ENCODE results near the gene LRRFIP2. TPM values are rescaled to one million over a fixed set of nuclear protein-coding genes. Genes with fewer than 3 reads are reported as not detected.
A peak's percentile ranks its signal among the peaks of the same experiment; 100 is the strongest.
"Not testable (repeated sequence)": the region's sequence is repeated elsewhere in the genome, so short reads cannot be mapped to it uniquely, and the experiment has no call there.

The LRRFIP2 gene
- total RNA-seq, 3 donors from 2014 or later: 24.8 to 40.8 (median 26.6) TPM

DNA sequence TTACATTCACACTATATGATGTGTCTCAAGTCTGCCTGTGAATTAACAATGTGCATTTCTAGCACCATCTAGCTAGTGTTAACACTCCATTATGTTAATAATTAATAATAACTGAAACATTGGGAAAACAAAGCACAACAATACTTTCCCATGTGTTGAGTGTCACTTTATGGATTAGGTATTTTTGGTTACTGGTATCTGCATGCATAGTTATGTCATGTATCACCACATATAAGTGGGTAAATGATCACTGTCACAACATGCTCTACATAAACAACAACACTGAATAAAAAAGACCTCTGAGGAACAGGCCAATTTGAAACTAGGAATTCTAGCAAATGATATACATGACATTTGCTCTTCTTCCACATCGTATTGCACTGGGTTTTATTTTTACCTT lies 106.4 kb downstream of the LRRFIP2 start:
- Mint-ChIP-seq H3K4me3 (no peak overlapping the region), H3K36me3 (ENCODE audit: insufficient read depth) (peaks cover 36% of the 10 kb centered on the region), H3K9me3 (no peaks in the 10 kb centered on the region), H3K27me3 (ENCODE audit: low read depth) (no peaks in the 10 kb centered on the region), H3K4me1 (ENCODE audit: low read depth) (peaks cover 4% of the 10 kb centered on the region)
- DNase-seq (no peak), ATAC-seq (no peak)

DNA sequence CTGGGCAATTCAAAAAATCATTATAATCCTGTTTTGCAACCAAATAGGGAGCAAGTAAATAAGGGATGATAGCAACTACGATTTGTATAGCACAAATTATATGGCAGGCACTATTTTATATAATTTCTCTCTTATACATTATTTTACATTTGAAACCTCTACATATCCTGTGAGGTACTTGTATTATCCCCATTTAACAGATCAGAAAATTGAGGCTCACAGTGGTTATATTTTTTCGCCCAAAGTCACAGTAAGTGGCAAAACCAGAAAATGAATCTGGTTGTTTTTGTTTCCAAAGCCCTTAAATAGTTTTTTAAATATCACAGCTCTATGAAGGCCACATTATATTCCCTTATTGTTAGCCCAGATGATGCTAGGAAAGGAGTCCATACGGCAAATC lies 106.8 kb downstream of the LRRFIP2 start:
- Mint-ChIP-seq H3K9me3 (no peaks in the 10 kb centered on the region), H3K36me3 (ENCODE audit: insufficient read depth) (peaks cover 36% of the 10 kb centered on the region), H3K4me1 (ENCODE audit: low read depth) (peaks cover 1% of the 10 kb centered on the region), H3K4me3 (no peak overlapping the region), H3K27me3 (ENCODE audit: low read depth) (no peaks in the 10 kb centered on the region)
- no peak for DNase-seq
- no peak for ATAC-seq

DNA sequence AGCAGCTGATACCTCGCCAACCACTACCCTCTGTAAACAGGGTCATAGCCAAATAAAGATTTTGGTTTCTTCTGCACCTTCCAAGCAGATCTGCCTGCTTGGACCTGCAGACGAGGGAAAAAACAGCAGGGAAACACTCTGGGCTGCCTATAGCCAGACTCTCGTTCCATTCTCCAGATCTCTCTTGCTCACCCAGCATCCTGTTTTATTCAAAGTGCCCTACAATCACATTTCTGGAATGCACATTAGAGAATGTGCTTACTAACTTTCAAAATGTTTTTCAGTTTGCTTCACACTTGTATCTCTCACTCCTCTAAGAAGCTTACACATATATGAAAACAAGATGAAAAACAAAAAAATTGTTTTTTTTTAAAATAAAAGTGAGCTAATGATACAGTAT lies 109.6 kb downstream of the LRRFIP2 start:
- Mint-ChIP-seq H3K36me3 (ENCODE audit: insufficient read depth) (peaks cover 41% of the 10 kb centered on the region), H3K9me3 (no peaks in the 10 kb centered on the region)
- DNase-seq: no peak

DNA sequence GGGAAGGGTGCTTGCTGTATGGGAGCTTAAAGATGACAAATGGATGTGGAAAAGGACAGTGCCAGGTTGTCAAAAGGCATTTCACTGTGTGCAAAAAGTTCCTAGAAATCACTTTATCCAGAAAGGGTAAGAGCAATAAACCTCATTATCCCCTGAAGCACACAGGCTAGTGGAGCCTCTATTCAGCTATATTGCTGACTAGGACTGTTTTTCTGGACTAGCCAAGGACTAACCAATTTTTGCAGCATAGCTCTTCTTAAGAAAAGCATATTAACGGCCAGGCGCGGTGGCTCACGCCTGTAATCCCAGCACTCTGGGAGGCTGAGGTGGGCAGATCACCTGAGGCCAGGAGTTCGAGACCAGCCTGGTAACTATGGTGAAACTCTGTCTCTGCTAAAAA lies 116.3 kb downstream of the LRRFIP2 start:
- no peaks in the 10 kb centered on the region for H3K9me3 Mint-ChIP-seq
- no peak for ATAC-seq
- no peak overlapping the region for H3K4me3 Mint-ChIP-seq
- H3K27me3 Mint-ChIP-seq (ENCODE audit: low read depth): no peaks in the 10 kb centered on the region
- no peak for DNase-seq
- peaks cover 42% of the 10 kb centered on the region for H3K36me3 Mint-ChIP-seq (ENCODE audit: insufficient read depth)
- peaks cover 11% of the 10 kb centered on the region for H3K4me1 Mint-ChIP-seq (ENCODE audit: low read depth)

More for the DNA sequence above, 109.6 kb downstream of the LRRFIP2 start:
- Mint-ChIP-seq H3K4me3 (no peak overlapping the region), H3K4me1 (ENCODE audit: low read depth) (no peaks in the 10 kb centered on the region), H3K27me3 (ENCODE audit: low read depth) (no peaks in the 10 kb centered on the region)
- ATAC-seq: no peak

DNA sequence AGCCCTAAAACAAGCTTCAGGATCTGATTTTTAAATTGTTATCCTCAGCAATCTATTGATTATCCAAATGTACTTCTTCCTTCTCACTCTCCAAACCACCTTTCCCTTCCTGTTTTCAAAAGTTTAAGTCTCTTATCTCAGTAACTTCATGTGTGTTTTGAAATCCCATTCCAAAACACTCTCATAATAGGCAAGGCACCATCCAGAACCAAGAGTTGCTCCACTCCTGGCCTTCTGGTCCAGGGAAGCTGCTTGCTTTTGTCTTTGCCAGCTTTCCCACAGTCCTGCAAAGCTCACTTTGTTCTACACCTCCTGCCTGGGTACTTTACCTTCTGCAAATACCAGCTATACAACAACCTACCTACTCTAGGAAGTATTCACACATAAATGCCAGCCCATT lies 117.6 kb downstream of the LRRFIP2 start:
- Mint-ChIP-seq H3K4me3 (no peak overlapping the region), H3K9me3 (no peaks in the 10 kb centered on the region), H3K27me3 (ENCODE audit: low read depth) (no peaks in the 10 kb centered on the region), H3K36me3 (ENCODE audit: insufficient read depth) (peaks cover 37% of the 10 kb centered on the region), H3K4me1 (ENCODE audit: low read depth) (peaks cover 11% of the 10 kb centered on the region)
- DNase-seq: no peak
- no peak for ATAC-seq

DNA sequence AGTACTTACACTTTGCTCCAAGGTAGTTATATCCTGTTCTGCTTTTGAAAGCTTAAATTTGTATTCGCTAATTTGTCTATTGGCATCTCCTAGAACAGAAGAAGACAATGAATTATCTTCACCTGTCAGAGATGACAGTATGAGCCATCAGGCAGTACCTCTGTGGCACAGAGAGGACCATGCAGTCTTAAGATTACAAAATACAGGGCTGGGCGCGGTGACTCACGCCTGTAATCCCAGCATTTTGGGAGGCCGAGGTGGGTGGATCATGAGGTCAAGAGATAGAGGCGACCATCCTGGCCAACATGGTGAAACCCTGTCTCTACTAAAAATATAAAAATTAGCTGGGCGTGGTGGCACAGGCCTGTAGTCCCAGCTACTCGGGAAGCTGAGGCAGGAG lies 119.3 kb downstream of the LRRFIP2 start:
- H3K9me3 Mint-ChIP-seq; H3K27me3 Mint-ChIP-seq (ENCODE audit: low read depth); H3K4me3 Mint-ChIP-seq; ATAC-seq; DNase-seq: not testable (repeated sequence)
- Mint-ChIP-seq H3K4me1 (ENCODE audit: low read depth) (peaks cover 11% of the 10 kb centered on the region), H3K36me3 (ENCODE audit: insufficient read depth) (peaks cover 32% of the 10 kb centered on the region)

DNA sequence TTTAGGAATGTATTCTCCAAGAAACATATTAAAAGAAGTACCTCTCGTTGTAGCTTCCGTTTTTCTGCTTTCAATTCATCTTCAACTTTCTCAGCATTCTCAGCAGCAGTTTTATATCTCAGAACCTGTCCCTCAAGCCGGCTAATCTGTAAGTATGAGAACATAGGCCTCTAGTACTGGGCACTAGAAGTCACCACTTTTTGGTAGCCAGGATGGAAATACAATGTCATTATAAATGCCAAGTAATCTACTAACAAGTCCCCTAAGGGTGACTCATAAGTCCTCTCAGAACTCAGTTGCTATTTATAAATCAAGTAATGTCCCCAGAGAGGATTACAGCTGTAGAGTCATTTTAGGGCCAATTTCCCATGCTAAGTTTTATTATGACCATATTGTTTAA lies 120.0 kb downstream of the LRRFIP2 start:
- H3K4me1 Mint-ChIP-seq (ENCODE audit: low read depth): peaks cover 11% of the 10 kb centered on the region
- DNase-seq (no peak), ATAC-seq (peak; percentile 65 to 83)
- H3K27me3 Mint-ChIP-seq (ENCODE audit: low read depth): no peaks in the 10 kb centered on the region
- H3K4me3 Mint-ChIP-seq: no peak overlapping the region
- no peaks in the 10 kb centered on the region for H3K9me3 Mint-ChIP-seq
- peaks cover 34% of the 10 kb centered on the region for H3K36me3 Mint-ChIP-seq (ENCODE audit: insufficient read depth)

DNA sequence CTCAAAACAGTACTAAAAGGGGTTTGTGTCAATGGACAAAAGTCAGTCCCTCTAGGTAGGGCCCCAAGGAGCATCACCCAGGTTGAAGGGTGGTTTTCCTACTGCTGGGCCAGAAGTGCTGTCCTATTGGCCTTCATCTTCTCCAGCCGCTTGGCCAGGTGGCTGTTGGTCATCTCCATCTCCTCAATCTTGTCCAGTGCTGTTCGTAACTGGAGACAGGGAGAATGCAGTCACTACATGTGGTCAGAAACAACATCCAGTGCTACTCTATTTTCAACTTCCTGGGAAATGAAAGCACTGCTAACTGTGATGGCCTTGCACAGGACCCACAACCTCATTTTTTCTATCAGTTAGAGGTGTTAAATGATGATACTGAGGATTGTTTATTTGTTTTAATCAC lies 120.6 kb downstream of the LRRFIP2 start:
- no peak overlapping the region for H3K4me3 Mint-ChIP-seq

DNA sequence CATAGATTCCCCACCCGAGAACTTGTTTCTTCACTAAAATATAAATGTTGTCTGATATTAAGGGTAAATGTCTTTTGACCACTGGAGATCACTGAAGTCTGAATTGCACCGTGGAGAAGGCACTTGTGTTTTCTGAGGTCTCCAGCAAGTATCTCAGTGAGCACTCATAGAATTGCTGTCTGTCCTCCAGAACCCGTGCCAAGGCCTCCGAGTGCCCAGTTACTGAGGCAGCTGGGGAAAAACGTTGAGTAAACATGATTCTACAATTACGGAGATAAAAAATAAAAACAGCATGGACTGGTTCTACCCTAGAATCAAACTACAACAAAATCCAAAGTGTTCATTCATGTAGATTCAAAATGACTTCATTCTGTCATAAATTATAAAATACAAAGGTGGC lies 121.0 kb downstream of the LRRFIP2 start:
- no peak for ATAC-seq
- H3K27me3 Mint-ChIP-seq (ENCODE audit: low read depth): no peaks in the 10 kb centered on the region
- peaks cover 11% of the 10 kb centered on the region for H3K4me1 Mint-ChIP-seq (ENCODE audit: low read depth)
- no peak for DNase-seq
- peaks cover 40% of the 10 kb centered on the region for H3K36me3 Mint-ChIP-seq (ENCODE audit: insufficient read depth)
- no peaks in the 10 kb centered on the region for H3K9me3 Mint-ChIP-seq
- no peak overlapping the region for H3K4me3 Mint-ChIP-seq

More for the DNA sequence above, 120.6 kb downstream of the LRRFIP2 start:
- ATAC-seq (no peak), DNase-seq (no peak)
- Mint-ChIP-seq H3K36me3 (ENCODE audit: insufficient read depth) (peaks cover 39% of the 10 kb centered on the region), H3K4me1 (ENCODE audit: low read depth) (peaks cover 11% of the 10 kb centered on the region), H3K9me3 (no peaks in the 10 kb centered on the region), H3K27me3 (ENCODE audit: low read depth) (no peaks in the 10 kb centered on the region)

DNA sequence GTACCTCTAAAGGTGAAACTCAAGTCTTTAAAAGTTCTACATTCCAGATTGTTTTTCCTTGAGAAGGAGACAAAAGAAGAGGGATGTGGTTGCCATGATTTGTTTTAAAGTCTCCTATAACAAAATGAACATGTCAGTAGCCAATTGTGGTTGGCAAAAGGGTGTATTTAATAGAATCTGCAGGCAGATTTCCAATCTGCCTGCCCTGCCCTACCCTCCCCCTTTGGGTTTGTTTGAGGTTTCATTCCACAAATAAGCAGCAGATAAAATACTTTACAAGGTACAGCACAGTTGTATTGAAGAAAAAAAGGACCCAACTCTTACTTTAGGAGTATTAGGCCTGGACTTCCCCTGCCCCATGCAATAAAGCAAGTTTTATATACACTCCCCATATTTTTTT lies 121.5 kb downstream of the LRRFIP2 start:
- ATAC-seq: no peak
- H3K9me3 Mint-ChIP-seq: no peaks in the 10 kb centered on the region
- H3K4me1 Mint-ChIP-seq (ENCODE audit: low read depth): peaks cover 11% of the 10 kb centered on the region
- no peaks in the 10 kb centered on the region for H3K27me3 Mint-ChIP-seq (ENCODE audit: low read depth)
- DNase-seq: no peak
- no peak overlapping the region for H3K4me3 Mint-ChIP-seq
- H3K36me3 Mint-ChIP-seq (ENCODE audit: insufficient read depth): peaks cover 44% of the 10 kb centered on the region

DNA sequence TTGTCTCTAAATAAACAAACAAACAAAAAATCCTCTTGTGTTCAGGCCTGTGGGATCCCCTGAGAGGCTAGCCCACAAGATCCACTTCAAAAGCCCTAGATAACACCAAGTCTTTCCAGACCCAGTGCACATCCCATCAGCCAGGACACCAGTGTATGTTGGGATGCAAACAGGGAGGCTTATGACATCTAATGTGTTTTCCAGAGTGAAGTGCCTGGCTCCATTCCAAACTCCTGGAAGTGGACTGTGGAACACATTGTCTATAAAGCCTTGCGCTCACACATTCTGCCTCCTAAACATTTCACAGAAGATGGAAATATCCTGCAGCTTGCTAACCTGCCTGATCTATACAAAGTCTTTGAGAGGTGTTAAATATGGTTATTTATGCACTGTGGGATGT lies 124.1 kb downstream of the LRRFIP2 start:
- no peak for DNase-seq
- ATAC-seq: no peak
- H3K36me3 Mint-ChIP-seq (ENCODE audit: insufficient read depth): peaks cover 42% of the 10 kb centered on the region
- no peaks in the 10 kb centered on the region for H3K27me3 Mint-ChIP-seq (ENCODE audit: low read depth)
- no peak overlapping the region for H3K4me3 Mint-ChIP-seq
- H3K9me3 Mint-ChIP-seq: no peaks in the 10 kb centered on the region
- peaks cover 10% of the 10 kb centered on the region for H3K4me1 Mint-ChIP-seq (ENCODE audit: low read depth)

DNA sequence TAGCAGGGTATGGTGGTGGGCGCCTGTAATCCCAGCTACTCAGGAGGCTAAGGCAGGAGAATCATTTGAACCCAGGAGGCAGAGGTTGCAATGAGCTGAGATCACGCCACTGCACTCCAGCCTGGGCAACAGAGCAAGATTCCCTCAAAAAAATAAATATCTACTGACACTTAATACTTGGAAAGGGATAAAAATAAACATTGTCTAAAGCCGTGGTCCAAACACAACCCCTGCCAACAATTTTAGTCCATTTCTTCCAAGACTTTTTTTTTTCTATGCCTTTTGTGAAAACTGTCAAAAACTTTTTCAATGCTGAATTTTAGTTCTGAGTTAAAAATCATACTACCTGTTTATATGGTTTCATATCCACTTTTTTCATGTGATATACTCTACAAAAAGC lies 131.7 kb downstream of the LRRFIP2 start:
- not testable (repeated sequence) for H3K27me3 Mint-ChIP-seq (ENCODE audit: low read depth); H3K4me1 Mint-ChIP-seq (ENCODE audit: low read depth); ATAC-seq; H3K4me3 Mint-ChIP-seq; H3K9me3 Mint-ChIP-seq; DNase-seq
- H3K36me3 Mint-ChIP-seq (ENCODE audit: insufficient read depth): peaks cover 43% of the 10 kb centered on the region

DNA sequence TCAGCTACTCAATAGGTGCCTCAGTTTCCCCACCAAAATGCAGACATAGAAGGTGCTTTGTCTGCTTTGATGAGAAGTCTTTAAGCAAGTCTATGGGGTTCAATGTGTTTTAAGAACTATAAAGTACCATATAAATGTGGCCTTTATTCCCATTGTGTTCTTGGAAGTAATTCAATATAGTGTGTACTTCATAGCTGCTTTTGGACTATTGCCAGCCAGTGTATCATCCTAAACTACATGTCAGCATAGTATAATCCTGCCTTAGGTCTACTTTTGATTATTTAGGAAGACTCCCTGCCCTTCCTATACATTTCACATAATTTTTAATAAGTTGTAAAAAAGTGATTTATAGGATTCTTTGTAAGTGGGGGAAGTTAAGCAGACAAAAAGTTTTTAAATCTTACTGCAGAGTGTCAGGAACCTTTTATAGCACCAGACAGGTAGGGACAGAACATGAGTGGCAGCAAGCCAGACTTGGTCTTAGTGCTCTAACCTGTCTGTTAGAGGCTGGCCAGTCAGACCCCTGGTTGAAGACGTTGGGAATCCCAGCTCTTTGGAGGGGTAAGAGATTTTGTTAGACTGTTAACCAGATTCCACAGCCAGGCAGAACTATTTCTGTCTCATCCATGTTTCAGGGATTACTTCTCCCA lies 132.7 kb downstream of the LRRFIP2 start:
- Mint-ChIP-seq H3K4me1 (ENCODE audit: low read depth) (no peaks in the 10 kb centered on the region), H3K4me3 (no peak overlapping the region), H3K36me3 (ENCODE audit: insufficient read depth) (peaks cover 41% of the 10 kb centered on the region), H3K9me3 (peaks cover 3% of the 10 kb centered on the region), H3K27me3 (ENCODE audit: low read depth) (no peaks in the 10 kb centered on the region)
- no peak for ATAC-seq
- DNase-seq: no peak

DNA sequence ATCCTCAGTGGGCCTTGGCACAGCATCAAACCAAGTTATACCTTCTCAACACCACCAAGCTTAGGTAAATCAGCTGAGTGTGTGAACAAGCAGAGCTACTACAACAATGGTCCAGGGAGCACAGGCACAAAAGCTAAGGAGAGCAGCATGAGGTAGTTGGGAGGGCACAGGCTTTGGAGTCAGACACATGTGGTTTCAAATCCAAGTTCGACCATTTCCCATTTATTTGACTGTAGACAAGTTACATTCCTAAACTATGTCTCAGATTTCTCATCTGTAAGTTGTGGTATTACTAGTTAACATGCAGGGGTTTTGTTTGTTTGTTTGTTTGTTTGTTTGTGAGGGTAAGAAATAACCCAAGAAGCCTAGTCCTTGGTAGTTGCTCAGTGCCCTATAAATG lies 134.2 kb downstream of the LRRFIP2 start:
- ATAC-seq (no peak), DNase-seq (no peak)
- Mint-ChIP-seq H3K27me3 (ENCODE audit: low read depth) (no peaks in the 10 kb centered on the region), H3K36me3 (ENCODE audit: insufficient read depth) (peaks cover 51% of the 10 kb centered on the region), H3K9me3 (peaks cover 4% of the 10 kb centered on the region), H3K4me1 (ENCODE audit: low read depth) (no peaks in the 10 kb centered on the region), H3K4me3 (no peak overlapping the region)

DNA sequence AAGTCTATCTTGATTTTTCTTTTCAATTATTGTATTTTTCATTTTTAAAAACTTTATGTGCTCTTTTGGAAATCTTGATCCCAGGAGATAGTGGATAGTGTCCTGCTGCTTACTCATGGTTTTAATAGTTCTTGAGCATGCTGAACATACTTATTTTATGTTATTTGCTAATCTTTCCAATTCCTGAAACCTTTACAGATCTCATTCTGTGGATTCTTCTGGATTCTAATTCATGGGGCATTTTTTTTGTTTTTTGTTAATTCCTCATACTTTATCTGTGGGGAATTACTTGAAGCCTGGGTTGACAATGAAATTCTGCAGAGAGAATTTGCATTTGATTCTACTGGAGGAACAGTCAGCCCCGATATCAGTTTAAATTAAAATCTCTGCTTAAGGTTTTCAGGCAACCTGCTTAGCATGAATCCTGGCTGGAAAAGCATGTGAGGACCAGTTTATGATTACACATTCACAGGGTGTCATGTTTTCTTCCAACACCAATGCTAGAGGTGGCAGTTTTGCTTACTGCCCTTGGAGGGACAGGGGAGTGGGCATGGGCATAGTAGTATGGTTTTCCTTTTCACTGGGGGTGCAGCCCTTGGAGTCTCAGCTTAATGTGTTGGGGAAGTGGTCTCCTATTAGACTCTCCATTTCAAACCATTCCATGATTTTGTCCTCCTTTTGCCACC lies 135.1 kb downstream of the LRRFIP2 start:
- Mint-ChIP-seq H3K27me3 (ENCODE audit: low read depth) (no peaks in the 10 kb centered on the region), H3K4me3 (no peak overlapping the region), H3K4me1 (ENCODE audit: low read depth) (no peaks in the 10 kb centered on the region), H3K9me3 (peaks cover 4% of the 10 kb centered on the region), H3K36me3 (ENCODE audit: insufficient read depth) (peaks cover 54% of the 10 kb centered on the region)
- ATAC-seq: no peak
- no peak for DNase-seq

All from activated T-cell treated with anti-CD3 and anti-CD28 coated beads, Interleukin-2, amount 50 U/mL, for 4 hours (primary cell).